Measurements from ENCODE around the gene HSPB7.
"Not testable (repeated sequence)": the region's sequence is repeated elsewhere in the genome, so short reads cannot be mapped to it uniquely, and the experiment has no call there.

- TF ChIP-seq CTCF (IDR thresholded peaks at IDR 0.05; ENCODE audit: extremely low read depth in 1 of 2, insufficient read depth in 1 of 2, low read depth in 1 of 2, low read length in 2 of 2); POLR2A (IDR thresholded peaks at IDR 0.05; ENCODE audit: low read depth, low read length); POLR2AphosphoS5 (IDR thresholded peaks at IDR 0.05; ENCODE audit: insufficient read depth, low read depth, low read length): not testable (repeated sequence)
These were observed 39.9 kb downstream of the HSPB7 start for GRCh38 chr1:15977947-15978346.

Measured in endothelial cell of umbilical vein (primary cell).